GM12872 (cell line): Measurements from ENCODE around the gene ZNF256.

Experiments used
- CTCF ChIP-seq: IDR thresholded peaks from 3 replicates; pipeline ENCODE4 v1.5.1; 2011; ENCODE audit warnings: low read depth, mild to moderate bottlenecking, low read length, moderate library complexity; ENCODE audit not compliant: insufficient read depth

ZNF256 gene

GRCh38 chr19:57947419-57948134 is at the start of gene ZNF256:
ZNF256 (minus strand) TSS chr19:57947706; CDS start chr19:57947474, 232 bp downstream.
- TF ChIP-seq CTCF = peak; percentile 42; the same call in 2 of the 3 replicates

GRCh38 chr19:57992841-57993240 is 45.3 kb upstream of the ZNF256 start:
- no peak for TF ChIP-seq CTCF

GRCh38 chr19:57978586-57979289 is 31.2 kb upstream of the ZNF256 start:
- no peak for TF ChIP-seq CTCF

GRCh38 chr19:57974434-57974833 is 26.9 kb upstream of the ZNF256 start, which contains the start of gene C19orf18:
C19orf18 (minus strand) TSS chr19:57974534; CDS start chr19:57974432, 102 bp downstream.
- TF ChIP-seq CTCF = no peak

GRCh38 chr19:57964761-57965160 is 17.3 kb upstream of the ZNF256 start:
- no peak for TF ChIP-seq CTCF

- TF ChIP-seq CTCF = no peak
Measured at GRCh38 chr19:57961785-57962184, 14.3 kb upstream of the ZNF256 start.

- no peak for TF ChIP-seq CTCF
Measured at GRCh38 chr19:57954996-57955395, 7.5 kb upstream of the ZNF256 start.
